Measurements from ENCODE around the gene PLEKHD1.

- TF ChIP-seq CTCF (IDR thresholded peaks at IDR 0.05; ENCODE audit: low read depth, low read length, poor library complexity, severe bottlenecking) (no peak), EZH2phosphoT487 (IDR thresholded peaks at IDR 0.05; ENCODE audit: borderline replicate concordance, low read length) (no peak)
Measured at GRCh38 chr14:69567563-69567962, 83.0 kb downstream of the PLEKHD1 start.
